ENCODE results near the gene TMPRSS11A. TPM values are rescaled to one million over a fixed set of nuclear protein-coding genes. Genes with fewer than 3 reads are reported as not detected.

Gene TMPRSS11A
- total RNA-seq, 2 experiments from 2014 or later, result not detected

- no peak overlapping the region for H2AFZ ChIP-seq (ENCODE audit: low read length)
- no peaks in the 10 kb centered on the region for H4K20me1 ChIP-seq (ENCODE audit: insufficient read depth, low read length)
- no peak for DNase-seq (ENCODE audit: low spot score)
- ChIA-PET POLR2A (interaction anchor here (0.6 kb wide), 1 partner anchor 1808 kb away, joined by 3 read pairs; no protein-coding TSS in a partner anchor), CTCF (ENCODE audit: unreplicated experiment) (no interaction called here)
- intact Hi-C loops (cut with micrococcal nuclease; ENCODE audit: unreplicated experiment), result no loop called here
- no peak for TF ChIP-seq CTCF (conservative IDR thresholded peaks at IDR 0.05; ENCODE audit: low read length)
- no peak for TF ChIP-seq EZH2phosphoT487 (IDR thresholded peaks at IDR 0.05; ENCODE audit: borderline replicate concordance, low read depth, low read length)
- no peaks in the 10 kb centered on the region for H3K9me2 ChIP-seq (ENCODE audit: insufficient read depth, low read length)
- H3K4me3 ChIP-seq (ENCODE audit: low read depth, low read length, poor library complexity, severe bottlenecking), result no peak overlapping the region
- no peak overlapping the region for H3K4me2 ChIP-seq (ENCODE audit: low read length)
- no peaks in the 10 kb centered on the region for H3K36me3 ChIP-seq (ENCODE audit: insufficient read depth, low read length)
- H3K9me3 ChIP-seq (ENCODE audit: low read length), result no peaks in the 10 kb centered on the region
- no peaks in the 10 kb centered on the region for H3K79me2 ChIP-seq (ENCODE audit: insufficient read depth, low read depth, low read length)
- H3K27ac ChIP-seq (ENCODE audit: low read depth, low read length, poor library complexity, severe bottlenecking), result no peak overlapping the region
- H3K4me1 ChIP-seq (ENCODE audit: insufficient read depth, low read length, poor library complexity, severe bottlenecking), result no peaks in the 10 kb centered on the region
- no TSS peak for BruUV-seq (replicated peaks)
These were observed 93.6 kb downstream of the TMPRSS11A start for GRCh38 chr4:67869580-67870190.

GRCh38 chr4:67861513-67861912 lies 101.8 kb downstream of the TMPRSS11A start:
- no TSS peak for BruUV-seq (replicated peaks)
- Histone ChIP-seq H3K4me2 (ENCODE audit: low read length) (no peak overlapping the region), H2AFZ (ENCODE audit: low read length) (no peak overlapping the region), H3K4me1 (ENCODE audit: insufficient read depth, low read length, poor library complexity, severe bottlenecking) (no peaks in the 10 kb centered on the region), H3K9me3 (ENCODE audit: low read length) (no peaks in the 10 kb centered on the region), H4K20me1 (ENCODE audit: insufficient read depth, low read length) (no peaks in the 10 kb centered on the region), H3K36me3 (ENCODE audit: insufficient read depth, low read length) (no peaks in the 10 kb centered on the region), H3K4me3 (ENCODE audit: low read depth, low read length, poor library complexity, severe bottlenecking) (no peak overlapping the region), H3K9me2 (ENCODE audit: insufficient read depth, low read length) (no peaks in the 10 kb centered on the region), H3K79me2 (ENCODE audit: insufficient read depth, low read depth, low read length) (no peaks in the 10 kb centered on the region), H3K27ac (ENCODE audit: low read depth, low read length, poor library complexity, severe bottlenecking) (no peak overlapping the region)
- DNase-seq (ENCODE audit: low spot score), result no peak
- CTCF ChIA-PET (ENCODE audit: unreplicated experiment), result no interaction called here
- intact Hi-C loops (cut with micrococcal nuclease; ENCODE audit: unreplicated experiment), result no loop called here
- POLR2A ChIA-PET, result no interaction called here
- TF ChIP-seq CTCF (conservative IDR thresholded peaks at IDR 0.05; ENCODE audit: low read length) (no peak), EZH2phosphoT487 (IDR thresholded peaks at IDR 0.05; ENCODE audit: borderline replicate concordance, low read depth, low read length) (no peak)

Small RNAs within 50 kb of the gene (small RNA-seq; reads per million reads assigned to genes)
- 0.16 reads per million for gene RNU6-95P

Other genes with a start within 250 kb of the TMPRSS11A start
- not detected in 2 replicates for gene GNRHR, start 209.1 kb downstream of the TMPRSS11A start, total RNA-seq (2014; rRNA removed; shearing (Covaris generic))
- gene GNRHR, start 209.1 kb downstream of the TMPRSS11A start, total RNA-seq (2022), result not detected in 2 replicates
- not detected in 2 replicates for gene TMPRSS11D, start 79.5 kb downstream of the TMPRSS11A start, total RNA-seq (2014; rRNA removed; shearing (Covaris generic))
- not detected in 2 replicates for gene TMPRSS11D, start 79.5 kb downstream of the TMPRSS11A start, total RNA-seq (2022)
- gene TMPRSS11F, start 166.4 kb upstream of the TMPRSS11A start, total RNA-seq (2014; rRNA removed; shearing (Covaris generic)), result not detected in 2 replicates
- not detected in 2 replicates for gene TMPRSS11F, start 166.4 kb upstream of the TMPRSS11A start, total RNA-seq (2022)

Data from OCI-LY7 (cell line).